SH-SY5Y (cell line): Measurements from ENCODE around the gene CXCL6.

Experiments used
- GATA2 ChIP-seq: IDR thresholded peaks from 2 replicates; pipeline ENCODE4 v1.6.1; 2011; ENCODE audit warnings: mild to moderate bottlenecking, low read depth, low read length
- GATA3 ChIP-seq: IDR thresholded peaks from 2 replicates; pipeline ENCODE4 v1.6.1; 2011; ENCODE audit warnings: low read depth, mild to moderate bottlenecking, low read length, moderate library complexity

DNA sequence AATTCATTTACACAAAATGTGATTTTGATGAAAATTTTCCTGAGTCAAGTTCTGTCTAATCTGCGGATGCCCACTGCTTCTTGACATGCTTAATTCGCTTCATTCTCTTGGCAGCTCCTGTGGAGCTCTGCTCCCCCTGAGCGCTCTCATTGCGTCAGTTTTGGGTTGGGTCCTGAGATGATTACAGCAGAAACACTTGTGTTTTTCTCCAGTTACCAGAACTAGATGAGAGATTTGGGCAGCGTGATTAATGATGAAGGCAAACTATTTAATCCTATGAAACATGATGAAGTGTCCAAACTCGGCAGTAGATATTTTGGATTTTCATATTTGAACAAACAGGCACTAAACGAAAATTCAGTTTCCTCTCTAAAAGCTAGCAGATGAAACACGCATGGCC is 28.5 kb downstream of the CXCL6 start:
- TF ChIP-seq GATA2 = no peak
- no peak for TF ChIP-seq GATA3
